Mesenchymal stem cell (in vitro differentiated cells and primary cell): ENCODE data around the gene DGCR8.
A peak's percentile ranks its signal among the peaks of the same experiment; 100 is the strongest.

Source experiments
- DNase-seq: peaks from one replicate; pipeline ENCODE4 v3.0.0-alpha.2; 2013
- H2AFZ ChIP-seq: one replicate; pipeline ENCODE4 v1.6.1; 2013; ENCODE audit warnings: low read depth, mild to moderate bottlenecking, control low read depth, inconsistent platforms, low read length, moderate library complexity
- H2AK5ac ChIP-seq: 2 replicates; pipeline ENCODE4 v1.6.1; 2013; ENCODE audit warnings: low read length, moderate library complexity, mild to moderate bottlenecking, inconsistent platforms; ENCODE audit not compliant: severe bottlenecking
- H2BK120ac ChIP-seq: one replicate; pipeline ENCODE4 v1.6.1; 2013; ENCODE audit warnings: low read depth, mild to moderate bottlenecking, inconsistent platforms, low read length, moderate library complexity
- H2BK12ac ChIP-seq, 2 experiments: one replicate each; pipeline ENCODE4 v1.6.1; 2013; ENCODE audit warnings: inconsistent platforms in 2 of 2, low read length in 2 of 2, mild to moderate bottlenecking in 2 of 2, moderate library complexity in 2 of 2, control low read depth in 1 of 2
- H2BK15ac ChIP-seq: one replicate; pipeline ENCODE4 v1.6.1; 2013; ENCODE audit warnings: mild to moderate bottlenecking, low read depth, inconsistent platforms; ENCODE audit not compliant: poor library complexity, severe bottlenecking
- H2BK5ac ChIP-seq: 2 replicates; pipeline ENCODE4 v1.6.1; 2013; ENCODE audit warnings: low read depth, mild to moderate bottlenecking, low read length, control low read depth, inconsistent platforms; ENCODE audit not compliant: poor library complexity, severe bottlenecking
- H3K14ac ChIP-seq, 2 experiments: one replicate each; pipeline ENCODE4 v1.6.1; 2013; ENCODE audit warnings: inconsistent platforms in 2 of 2, low read length in 2 of 2, control low read depth in 1 of 2, mild to moderate bottlenecking in 1 of 2, moderate library complexity in 1 of 2
- H3K18ac ChIP-seq, 2 experiments: one replicate each; pipeline ENCODE4 v1.6.1; 2013; ENCODE audit warnings: inconsistent platforms in 2 of 2, low read length in 2 of 2, control low read depth in 1 of 2, low read depth in 1 of 2, mild to moderate bottlenecking in 1 of 2
- H3K23ac ChIP-seq, 2 experiments: one replicate each; pipeline ENCODE4 v1.6.1; 2013; ENCODE audit warnings: inconsistent platforms in 2 of 2, low read length in 2 of 2, mild to moderate bottlenecking in 2 of 2, moderate library complexity in 2 of 2, control low read depth in 1 of 2
- H3K27ac ChIP-seq: 2 replicates; pipeline ENCODE4 v1.5.1; 2013; ENCODE audit warnings: mild to moderate bottlenecking, moderate library complexity, low read length, control low read depth, inconsistent platforms; ENCODE audit not compliant: poor library complexity, severe bottlenecking
- H3K27me3 ChIP-seq, 2 experiments: 2 replicates each; pipeline versions ENCODE4 v1.6.1 to v1.7.0; 2013; ENCODE audit warnings: low read length in 2 of 2, mild to moderate bottlenecking in 2 of 2, moderate library complexity in 2 of 2, control low read depth in 1 of 2, inconsistent platforms in 1 of 2; ENCODE audit not compliant: control insufficient read depth in 1 of 2, insufficient read depth in 1 of 2
- H3K36me3 ChIP-seq, 2 experiments: 2 replicates each; pipeline versions ENCODE4 v1.6.1 to v1.7.0; 2013; ENCODE audit warnings: low read length in 2 of 2, control low read depth in 1 of 2, inconsistent platforms in 1 of 2, low read depth in 1 of 2, mild to moderate bottlenecking in 1 of 2; ENCODE audit not compliant: insufficient read depth in 2 of 2, control insufficient read depth in 1 of 2
- H3K4ac ChIP-seq, 2 experiments: one replicate each; pipeline ENCODE4 v1.6.1; 2013; ENCODE audit warnings: inconsistent platforms in 2 of 2, low read length in 2 of 2, mild to moderate bottlenecking in 2 of 2, moderate library complexity in 2 of 2, control low read depth in 1 of 2, low read depth in 1 of 2
- H3K4me1 ChIP-seq: 2 replicates; pipeline ENCODE4 v1.6.1; 2013; ENCODE audit warnings: low read depth, low read length, control low read depth; ENCODE audit not compliant: control insufficient read depth, insufficient read depth
- H3K4me2 ChIP-seq: 2 replicates; pipeline ENCODE4 v1.6.1; 2013; ENCODE audit warnings: low read length, mild to moderate bottlenecking, inconsistent platforms; ENCODE audit not compliant: poor library complexity, severe bottlenecking
- H3K4me3 ChIP-seq, 2 experiments: 2 replicates each; pipeline versions ENCODE4 v1.5.1 to v1.7.0; 2013; ENCODE audit warnings: low read length in 2 of 2, mild to moderate bottlenecking in 2 of 2, control low read depth in 1 of 2, low read depth in 1 of 2; ENCODE audit not compliant: insufficient read depth in 1 of 2
- H3K79me1 ChIP-seq: replicated peaks from 2 replicates; pipeline ENCODE4 v1.6.1; 2013; ENCODE audit warnings: mild to moderate bottlenecking, control low read depth, low read length, inconsistent platforms; ENCODE audit not compliant: poor library complexity, severe bottlenecking
- H3K9ac ChIP-seq: 2 replicates; pipeline ENCODE4 v1.7.0; 2013; ENCODE audit warnings: mild to moderate bottlenecking, low read length, moderate library complexity
- H3K9me3 ChIP-seq: 2 replicates; pipeline ENCODE4 v1.7.0; 2013; ENCODE audit warnings: mild to moderate bottlenecking, low read length; ENCODE audit not compliant: control insufficient read depth
- H4K8ac ChIP-seq: one replicate; pipeline ENCODE4 v1.6.1; 2013; ENCODE audit warnings: inconsistent platforms, mild to moderate bottlenecking, low read length, moderate library complexity
- H4K91ac ChIP-seq: one replicate; pipeline ENCODE4 v1.6.1; 2013; ENCODE audit warnings: mild to moderate bottlenecking, low read length, inconsistent platforms
- WGBS: methylation state at CpG from one replicate; pipeline ENCODE4 v1.1.7; 2013; ENCODE audit warnings: mixed read lengths; 5-methylcytosine and 5-hydroxymethylcytosine counted together

DGCR8 gene

GRCh38 chr22:20036535-20037392 is 43.3 kb upstream of the DGCR8 start:
- Histone ChIP-seq H3K27ac (no peak overlapping the region), H3K9me3 (peaks cover 3% of the 10 kb centered on the region), H3K4me3 (peak overlapping the region in 1 of 2 experiments; percentile 34), H2AFZ (no peak overlapping the region), H2BK15ac (no peak overlapping the region), H3K4me2 (no peak overlapping the region), H3K9ac (no peak overlapping the region), H3K4me1 (peaks cover 15% of the 10 kb centered on the region), H3K79me1 (peaks cover 51% of the 10 kb centered on the region), H4K8ac (no peak overlapping the region), H2BK12ac (peak overlapping the region in 1 of 2 experiments; percentile 24), H3K23ac (no peak overlapping the region), H2BK120ac (no peak overlapping the region), H3K18ac (no peak overlapping the region), H4K91ac (peak overlapping the region; percentile 83), H2BK5ac (no peak overlapping the region), H3K27me3 (no peaks in the 10 kb centered on the region), H3K4ac (no peak overlapping the region), H3K14ac (no peak overlapping the region), H3K36me3 (peaks cover 53 to 79% of the 10 kb centered on the region in 2 experiments), H2AK5ac (no peak overlapping the region)
- no peak for DNase-seq
- 96% methylated on average over 24 of the region's 25 CpGs for WGBS

- Histone ChIP-seq H2BK120ac (no peak overlapping the region), H3K79me1 (peaks cover 46% of the 10 kb centered on the region)
- DNase-seq = no peak
These were observed 42.6 kb upstream of the DGCR8 start for GRCh38 chr22:20037419-20037818.

GRCh38 chr22:20038574-20038973 is 41.5 kb upstream of the DGCR8 start:
- no peak overlapping the region for H2AFZ ChIP-seq
- H3K79me1 ChIP-seq = peaks cover 37% of the 10 kb centered on the region
- no peak for DNase-seq
- H3K9ac ChIP-seq = no peak overlapping the region
- H3K27ac ChIP-seq = no peak overlapping the region
- H3K18ac ChIP-seq = no peak overlapping the region
- no peak overlapping the region for H2BK15ac ChIP-seq
- no peak overlapping the region for H2AK5ac ChIP-seq
- no peaks in the 10 kb centered on the region for H3K27me3 ChIP-seq
- peaks cover 51 to 73% of the 10 kb centered on the region in 2 experiments for H3K36me3 ChIP-seq
- no peak overlapping the region for H4K91ac ChIP-seq
- H4K8ac ChIP-seq = no peak overlapping the region
- H2BK120ac ChIP-seq = no peak overlapping the region
- H3K4me1 ChIP-seq = peaks cover 8% of the 10 kb centered on the region
- H3K4ac ChIP-seq = no peak overlapping the region
- H2BK12ac ChIP-seq = no peak overlapping the region
- whole genome bisulfite sequencing = 98% methylated on average over 6 of the region's 7 CpGs
- no peak overlapping the region for H3K4me3 ChIP-seq
- H3K4me2 ChIP-seq = no peak overlapping the region
- H3K23ac ChIP-seq = no peak overlapping the region
- H3K9me3 ChIP-seq = peaks cover 3% of the 10 kb centered on the region
- no peak overlapping the region for H3K14ac ChIP-seq
- no peak overlapping the region for H2BK5ac ChIP-seq

More at GRCh38 chr22:20037419-20037818, 42.6 kb upstream of the DGCR8 start:
- no peak overlapping the region for H3K4me3 ChIP-seq
- no peak overlapping the region for H3K4me2 ChIP-seq
- no peak overlapping the region for H3K27ac ChIP-seq
- peaks cover 15% of the 10 kb centered on the region for H3K4me1 ChIP-seq
- H2BK5ac ChIP-seq = no peak overlapping the region
- H2AK5ac ChIP-seq = no peak overlapping the region
- no peak overlapping the region for H3K14ac ChIP-seq
- H3K9me3 ChIP-seq = peaks cover 3% of the 10 kb centered on the region
- WGBS = 95% methylated on average over 3 of the region's 3 CpGs
- H3K9ac ChIP-seq = no peak overlapping the region
- no peak overlapping the region for H3K23ac ChIP-seq
- H2BK15ac ChIP-seq = no peak overlapping the region
- H2AFZ ChIP-seq = no peak overlapping the region
- H3K18ac ChIP-seq = no peak overlapping the region
- no peak overlapping the region for H4K91ac ChIP-seq
- H3K27me3 ChIP-seq = no peaks in the 10 kb centered on the region
- no peak overlapping the region for H3K4ac ChIP-seq
- peaks cover 47 to 77% of the 10 kb centered on the region in 2 experiments for H3K36me3 ChIP-seq
- H2BK12ac ChIP-seq = no peak overlapping the region
- no peak overlapping the region for H4K8ac ChIP-seq

- Histone ChIP-seq H3K79me1 (peaks cover 34% of the 10 kb centered on the region), H3K9me3 (no peaks in the 10 kb centered on the region), H3K27me3 (no peaks in the 10 kb centered on the region), H3K18ac (no peak overlapping the region), H2BK12ac (no peak overlapping the region), H4K91ac (no peak overlapping the region), H2AK5ac (no peak overlapping the region), H2AFZ (no peak overlapping the region), H3K4me1 (peaks cover 7% of the 10 kb centered on the region), H2BK15ac (no peak overlapping the region), H2BK120ac (no peak overlapping the region), H3K4me3 (no peak overlapping the region), H2BK5ac (no peak overlapping the region), H3K36me3 (peaks cover 63 to 77% of the 10 kb centered on the region in 2 experiments), H3K23ac (no peak overlapping the region), H3K4ac (no peak overlapping the region), H3K4me2 (no peak overlapping the region), H3K9ac (no peak overlapping the region), H3K14ac (no peak overlapping the region), H4K8ac (no peak overlapping the region), H3K27ac (no peak overlapping the region)
- no peak for DNase-seq
- 94% methylated on average over 8 of the region's 9 CpGs for WGBS
These were observed 40.2 kb upstream of the DGCR8 start for GRCh38 chr22:20039683-20040325.
